Activated gamma-delta T cell (primary cell): ENCODE data around the gene SGCB.
A peak's percentile ranks its signal among the peaks of the same experiment; 100 is the strongest.
"Not testable (repeated sequence)": the region's sequence is repeated elsewhere in the genome, so short reads cannot be mapped to it uniquely, and the experiment has no call there.

Source experiments
- DNase-seq: peaks from one replicate; lab custom pipeline; 2025; lab: John Stamatoyannopoulos, UW
- total RNA-seq, 2 donors: gene quantifications; one replicate each; lab custom pipeline; 2026; lab: John Stamatoyannopoulos, UW

SGCB gene
- 5.3 to 9.2 reads per million in 2 donors for total RNA-seq

- peak; percentile 60 for DNase-seq
Observed at GRCh38 chr4:52038103-52038912, at the start of gene SGCB. Gene SGCB (minus strand): TSS chr4:52038299. CDS start chr4:52038259, 40 bp downstream.

GRCh38 chr4:52086425-52086824, 48.3 kb upstream of the SGCB start:
- not testable (repeated sequence) for DNase-seq

GRCh38 chr4:52081216-52081615, 43.1 kb upstream of the SGCB start:
- no peak for DNase-seq

- DNase-seq, result no peak
Observed at GRCh38 chr4:52079659-52080058, 41.6 kb upstream of the SGCB start.

- peak; percentile 2 for DNase-seq
Observed at GRCh38 chr4:52076731-52077130, 38.6 kb upstream of the SGCB start.

GRCh38 chr4:52071791-52072546, 33.9 kb upstream of the SGCB start:
- no peak for DNase-seq

- no peak for DNase-seq
Observed at GRCh38 chr4:52069571-52069970, 31.5 kb upstream of the SGCB start.

- DNase-seq, result no peak
Observed at GRCh38 chr4:52059372-52059771, 21.3 kb upstream of the SGCB start.

GRCh38 chr4:52058275-52058674, 20.2 kb upstream of the SGCB start:
- no peak for DNase-seq

- DNase-seq, result no peak
Observed at GRCh38 chr4:52057196-52057595, 19.1 kb upstream of the SGCB start.

- DNase-seq, result no peak
Observed at GRCh38 chr4:52054254-52054653, 16.2 kb upstream of the SGCB start.

GRCh38 chr4:52052475-52052780, 14.3 kb upstream of the SGCB start:
- no peak for DNase-seq

GRCh38 chr4:52051615-52052474, 13.7 kb upstream of the SGCB start:
- no peak for DNase-seq

GRCh38 chr4:52051213-52051614, 13.1 kb upstream of the SGCB start, which contains the start of gene SPATA18:
Gene SPATA18 (plus strand): TSS chr4:52051304. CDS start chr4:52051705, 401 bp downstream.
- no peak for DNase-seq

- DNase-seq, result no peak
Observed at GRCh38 chr4:52049266-52049665, 11.2 kb upstream of the SGCB start.

- DNase-seq, result no peak
Observed at GRCh38 chr4:52045028-52045427, 6.9 kb upstream of the SGCB start.

GRCh38 chr4:52037689-52038102, 403 bp downstream of the SGCB start:
- no peak for DNase-seq

GRCh38 chr4:52036886-52037530, 1.1 kb downstream of the SGCB start:
- DNase-seq, result no peak

- no peak for DNase-seq
Observed at GRCh38 chr4:52035190-52035589, 2.9 kb downstream of the SGCB start.

GRCh38 chr4:52032005-52032404, 6.1 kb downstream of the SGCB start:
- DNase-seq, result no peak

- no peak for DNase-seq
Observed at GRCh38 chr4:52028970-52029369, 9.1 kb downstream of the SGCB start.
